Loucy (cell line): ENCODE results near the gene PHKB.

Experiments used
- EZH2phosphoT487 ChIP-seq: fragments of 200-600 bp; IDR thresholded peaks from 2 replicates; pipeline ENCODE4 v1.6.1; 2018; ENCODE audit warnings: antibody characterized with exemption, mild to moderate bottlenecking, moderate library complexity, borderline replicate concordance
- TF ChIP-seq, protein P1 (sequence below): fragments of 200-600 bp; sonication (generic); conservative IDR thresholded peaks from 2 replicates; pipeline ENCODE4 v1.5.1; 2014; ENCODE audit warnings: mild to moderate bottlenecking, antibody characterized with exemption, low read length

DNA sequence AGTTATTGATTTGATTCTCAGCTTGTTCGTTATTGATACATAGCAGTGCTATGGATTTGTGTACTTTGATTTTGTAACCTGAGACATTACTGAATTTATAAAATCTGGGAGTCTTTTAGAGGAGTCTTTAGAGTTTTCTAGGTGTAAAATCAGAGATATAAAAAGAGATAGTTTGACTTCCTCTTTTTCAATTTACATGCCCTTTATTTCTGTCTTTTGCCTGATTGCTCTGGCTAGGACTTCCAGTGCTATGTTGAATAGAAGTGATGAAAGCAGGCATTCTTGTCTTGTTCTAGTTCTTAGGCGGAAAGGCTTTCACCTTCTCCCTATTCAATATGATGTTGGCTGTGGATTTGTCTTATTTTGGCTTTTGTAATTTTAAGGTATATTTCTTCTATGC lies 106.2 kb downstream of the PHKB start:
- TF ChIP-seq, protein P1, sequence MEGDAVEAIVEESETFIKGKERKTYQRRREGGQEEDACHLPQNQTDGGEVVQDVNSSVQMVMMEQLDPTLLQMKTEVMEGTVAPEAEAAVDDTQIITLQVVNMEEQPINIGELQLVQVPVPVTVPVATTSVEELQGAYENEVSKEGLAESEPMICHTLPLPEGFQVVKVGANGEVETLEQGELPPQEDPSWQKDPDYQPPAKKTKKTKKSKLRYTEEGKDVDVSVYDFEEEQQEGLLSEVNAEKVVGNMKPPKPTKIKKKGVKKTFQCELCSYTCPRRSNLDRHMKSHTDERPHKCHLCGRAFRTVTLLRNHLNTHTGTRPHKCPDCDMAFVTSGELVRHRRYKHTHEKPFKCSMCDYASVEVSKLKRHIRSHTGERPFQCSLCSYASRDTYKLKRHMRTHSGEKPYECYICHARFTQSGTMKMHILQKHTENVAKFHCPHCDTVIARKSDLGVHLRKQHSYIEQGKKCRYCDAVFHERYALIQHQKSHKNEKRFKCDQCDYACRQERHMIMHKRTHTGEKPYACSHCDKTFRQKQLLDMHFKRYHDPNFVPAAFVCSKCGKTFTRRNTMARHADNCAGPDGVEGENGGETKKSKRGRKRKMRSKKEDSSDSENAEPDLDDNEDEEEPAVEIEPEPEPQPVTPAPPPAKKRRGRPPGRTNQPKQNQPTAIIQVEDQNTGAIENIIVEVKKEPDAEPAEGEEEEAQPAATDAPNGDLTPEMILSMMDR, result no peak
- TF ChIP-seq EZH2phosphoT487, result no peak
